OCI-LY3 (cell line): ENCODE measurements around the gene GATA3.
A peak's percentile ranks its signal among the peaks of the same experiment; 100 is the strongest.

Experiments
- H2AFZ ChIP-seq: fragments of 200-600, 300-600 bp; shearing (Covaris generic); 2 replicates; pipeline ENCODE4 v1.6.0; 2014; ENCODE audit warnings: antibody characterized with exemption, low read depth, low read length
- H3K27ac ChIP-seq: fragments of 200-600, 300-600 bp; sonication (generic); 2 replicates; pipeline ENCODE4 v1.5.1; 2014; ENCODE audit warnings: mild to moderate bottlenecking, low read length, moderate library complexity, mixed read lengths
- H3K27me3 ChIP-seq: fragments of 200-600, 300-600 bp; sonication (generic); 2 replicates; pipeline ENCODE4 v1.6.1; 2014; ENCODE audit warnings: low read depth, low read length, mixed read lengths
- H3K36me3 ChIP-seq: fragments of 200-600, 300-600 bp; sonication (generic); replicated peaks from 2 replicates; pipeline ENCODE3; 2014; ENCODE audit warnings: low read depth, low read length, mixed read lengths
- H3K4me1 ChIP-seq: fragments of 300-600, 200-600 bp; sonication (generic); 2 replicates; pipeline ENCODE4 v1.6.1; 2014; ENCODE audit warnings: low read length, mixed read lengths
- H3K4me2 ChIP-seq: fragments of 200-600, 300-600 bp; sonication (generic); 2 replicates; pipeline ENCODE4 v1.6.1; 2014; ENCODE audit warnings: low read length, mixed read lengths
- H3K4me3 ChIP-seq: fragments of 300-600, 200-600 bp; sonication (generic); 2 replicates; pipeline ENCODE4 v1.5.1; 2014; ENCODE audit warnings: antibody characterized with exemption, mild to moderate bottlenecking, low read length, moderate library complexity
- H3K79me2 ChIP-seq: fragments of 300-600, 200-600 bp; shearing (Covaris generic); 2 replicates; pipeline ENCODE4 v1.6.1; 2014; ENCODE audit warnings: mild to moderate bottlenecking, low read length, mixed read lengths
- H3K9ac ChIP-seq: fragments of 300-600, 200-600 bp; shearing (Covaris generic); 2 replicates; pipeline ENCODE4 v1.6.0; 2014; ENCODE audit warnings: mild to moderate bottlenecking, low read length, moderate library complexity
- H3K9me3 ChIP-seq: fragments of 200-600, 300-600 bp; shearing (Covaris generic); 2 replicates; pipeline ENCODE4 v1.6.1; 2014; ENCODE audit warnings: low read length, mixed read lengths; ENCODE audit not compliant: insufficient read depth
- H4K20me1 ChIP-seq: fragments of 200-600, 300-600 bp; sonication (generic); 2 replicates; pipeline ENCODE4 v1.6.1; 2016; ENCODE audit warnings: low read length, mixed read lengths; ENCODE audit not compliant: insufficient read depth
- EZH2phosphoT487 ChIP-seq: fragments of 200-600 bp; shearing (Covaris generic); IDR thresholded peaks from 2 replicates; pipeline ENCODE4 v1.6.1; 2018; ENCODE audit warnings: antibody characterized with exemption, mixed run types, low read depth
- TF ChIP-seq, protein P1 (sequence below): fragments of 200-600, 300-600 bp; sonication (generic); IDR thresholded peaks from 2 replicates; pipeline ENCODE4 v1.5.1; 2014; ENCODE audit warnings: antibody characterized with exemption, low read length, low read depth

The GATA3 gene

GRCh38 chr10:8048281-8049008 is 6.0 kb upstream of the GATA3 start:
- TF ChIP-seq, protein P1, sequence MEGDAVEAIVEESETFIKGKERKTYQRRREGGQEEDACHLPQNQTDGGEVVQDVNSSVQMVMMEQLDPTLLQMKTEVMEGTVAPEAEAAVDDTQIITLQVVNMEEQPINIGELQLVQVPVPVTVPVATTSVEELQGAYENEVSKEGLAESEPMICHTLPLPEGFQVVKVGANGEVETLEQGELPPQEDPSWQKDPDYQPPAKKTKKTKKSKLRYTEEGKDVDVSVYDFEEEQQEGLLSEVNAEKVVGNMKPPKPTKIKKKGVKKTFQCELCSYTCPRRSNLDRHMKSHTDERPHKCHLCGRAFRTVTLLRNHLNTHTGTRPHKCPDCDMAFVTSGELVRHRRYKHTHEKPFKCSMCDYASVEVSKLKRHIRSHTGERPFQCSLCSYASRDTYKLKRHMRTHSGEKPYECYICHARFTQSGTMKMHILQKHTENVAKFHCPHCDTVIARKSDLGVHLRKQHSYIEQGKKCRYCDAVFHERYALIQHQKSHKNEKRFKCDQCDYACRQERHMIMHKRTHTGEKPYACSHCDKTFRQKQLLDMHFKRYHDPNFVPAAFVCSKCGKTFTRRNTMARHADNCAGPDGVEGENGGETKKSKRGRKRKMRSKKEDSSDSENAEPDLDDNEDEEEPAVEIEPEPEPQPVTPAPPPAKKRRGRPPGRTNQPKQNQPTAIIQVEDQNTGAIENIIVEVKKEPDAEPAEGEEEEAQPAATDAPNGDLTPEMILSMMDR, result no peak
- no peak for TF ChIP-seq EZH2phosphoT487
- H3K4me3 ChIP-seq, result peak overlapping the region; percentile 58
- H3K79me2 ChIP-seq, result no peaks in the 10 kb centered on the region
- peak overlapping the region; percentile 82 for H3K4me2 ChIP-seq
- H3K4me1 ChIP-seq, result peaks cover 18% of the 10 kb centered on the region
- no peaks in the 10 kb centered on the region for H4K20me1 ChIP-seq
- no peak overlapping the region for H2AFZ ChIP-seq
- H3K27me3 ChIP-seq, result no peaks in the 10 kb centered on the region
- no peak overlapping the region for H3K27ac ChIP-seq
- no peaks in the 10 kb centered on the region for H3K9me3 ChIP-seq
- no peaks in the 10 kb centered on the region for H3K36me3 ChIP-seq
- peak overlapping the region; percentile 11; the same call in 1 of the 2 replicates for H3K9ac ChIP-seq

- Histone ChIP-seq H3K4me1 (peaks cover 18% of the 10 kb centered on the region), H3K79me2 (no peaks in the 10 kb centered on the region), H3K36me3 (no peaks in the 10 kb centered on the region), H3K27ac (no peak overlapping the region), H3K9me3 (no peaks in the 10 kb centered on the region), H3K4me3 (peak overlapping the region; percentile 58), H3K4me2 (peak overlapping the region; percentile 82), H4K20me1 (no peaks in the 10 kb centered on the region), H2AFZ (no peak overlapping the region), H3K9ac (peak overlapping the region; percentile 11; the same call in 1 of the 2 replicates), H3K27me3 (no peaks in the 10 kb centered on the region)
- TF ChIP-seq, protein P1, result no peak
- no peak for TF ChIP-seq EZH2phosphoT487
Measured at GRCh38 chr10:8049045-8049864, 5.2 kb upstream of the GATA3 start.

DNA sequence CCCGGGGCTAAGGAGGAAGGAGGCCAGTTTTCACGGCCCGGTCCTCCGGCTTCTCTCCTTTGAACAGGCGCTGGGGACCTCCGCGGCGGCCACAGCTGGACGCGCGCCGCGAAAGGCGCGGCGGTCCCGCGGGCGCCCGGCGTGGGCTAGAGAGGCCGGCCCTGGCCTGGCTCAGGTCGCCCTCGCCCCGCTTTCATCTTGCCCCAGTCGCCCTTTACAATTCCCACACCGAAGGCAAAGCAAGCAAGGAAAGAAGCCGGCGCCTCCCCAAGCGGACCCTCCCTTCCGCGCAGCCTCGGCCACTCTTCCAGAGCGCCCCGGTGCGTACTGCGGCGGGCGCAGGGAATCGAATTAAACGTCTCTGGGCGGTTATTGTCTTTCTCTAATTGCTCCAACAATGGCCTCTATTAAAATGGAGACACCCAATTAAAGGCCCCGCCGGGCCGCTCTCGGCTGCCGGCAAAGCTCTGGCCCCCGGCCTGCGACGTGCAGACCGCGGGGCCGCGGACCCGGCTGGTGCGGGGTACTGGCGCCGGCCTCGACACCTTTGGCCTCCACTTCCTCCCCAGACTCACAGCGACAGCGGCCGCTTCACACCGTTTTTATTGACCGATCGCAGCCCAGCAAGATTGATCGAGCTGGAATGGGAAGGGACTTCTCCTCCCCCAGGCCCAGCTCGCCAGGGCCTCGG is 4.5 kb upstream of the GATA3 start:
- Histone ChIP-seq H3K79me2 (no peaks in the 10 kb centered on the region), H3K27ac (no peak overlapping the region), H3K4me1 (peaks cover 18% of the 10 kb centered on the region), H4K20me1 (no peaks in the 10 kb centered on the region), H3K9me3 (no peaks in the 10 kb centered on the region), H3K36me3 (no peaks in the 10 kb centered on the region), H3K27me3 (no peaks in the 10 kb centered on the region), H3K4me3 (no peak overlapping the region), H2AFZ (no peak overlapping the region), H3K4me2 (no peak overlapping the region), H3K9ac (no peak overlapping the region)
- TF ChIP-seq, protein P1, result no peak
- no peak for TF ChIP-seq EZH2phosphoT487

- no peak overlapping the region for H3K4me3 ChIP-seq
- H3K27me3 ChIP-seq, result no peaks in the 10 kb centered on the region
- H3K4me1 ChIP-seq, result peaks cover 18% of the 10 kb centered on the region
- H4K20me1 ChIP-seq, result no peaks in the 10 kb centered on the region
- TF ChIP-seq, protein P1, result no peak
- no peak for TF ChIP-seq EZH2phosphoT487
- H3K27ac ChIP-seq, result no peak overlapping the region
- H3K9ac ChIP-seq, result no peak overlapping the region
- H3K9me3 ChIP-seq, result no peaks in the 10 kb centered on the region
- H3K36me3 ChIP-seq, result no peaks in the 10 kb centered on the region
- no peak overlapping the region for H2AFZ ChIP-seq
- H3K4me2 ChIP-seq, result no peak overlapping the region
- no peaks in the 10 kb centered on the region for H3K79me2 ChIP-seq
Measured at GRCh38 chr10:8050556-8051108, 3.9 kb upstream of the GATA3 start.
